HG03378 (cell line): ENCODE results near the gene TMEM203.

Experiments
- ATAC-seq: cut with Tn5 transposase; IDR thresholded peaks from one replicate; pipeline ENCODE4 v1.9.1; 2021; ENCODE audit warnings: mild to moderate bottlenecking, moderate library complexity; ENCODE audit not compliant: unreplicated experiment

The TMEM203 gene

GRCh38 chr9:137182836-137183235 lies 22.6 kb downstream of the TMEM203 start:
- no peak for ATAC-seq

- no peak for ATAC-seq
These were observed 23.8 kb downstream of the TMEM203 start for GRCh38 chr9:137181680-137182079.

- no peak for ATAC-seq
These were observed 25.0 kb downstream of the TMEM203 start for GRCh38 chr9:137180491-137180890.

- no peak for ATAC-seq
These were observed 25.7 kb downstream of the TMEM203 start for GRCh38 chr9:137179761-137180160.

GRCh38 chr9:137178939-137179630 lies 26.4 kb downstream of the TMEM203 start:
- no peak for ATAC-seq

- ATAC-seq: no peak
These were observed 27.1 kb downstream of the TMEM203 start for GRCh38 chr9:137178201-137178938.

- no peak for ATAC-seq
These were observed 28.9 kb downstream of the TMEM203 start for GRCh38 chr9:137176302-137177182.

GRCh38 chr9:137175345-137175961 lies 30.0 kb downstream of the TMEM203 start:
- ATAC-seq: no peak

GRCh38 chr9:137174722-137175293 lies 30.6 kb downstream of the TMEM203 start:
- no peak for ATAC-seq

- no peak for ATAC-seq
These were observed 31.4 kb downstream of the TMEM203 start for GRCh38 chr9:137173796-137174664.

- ATAC-seq: no peak
These were observed 32.3 kb downstream of the TMEM203 start for GRCh38 chr9:137172901-137173795.

GRCh38 chr9:137171149-137171900 lies 34.1 kb downstream of the TMEM203 start:
- no peak for ATAC-seq

GRCh38 chr9:137170486-137171148 lies 34.8 kb downstream of the TMEM203 start:
- ATAC-seq: no peak

GRCh38 chr9:137169896-137170358 lies 35.5 kb downstream of the TMEM203 start, which contains the start of gene LRRC26:
Gene LRRC26, minus strand, starts transcription at chr9:137170051. Its CDS starts 108 bp downstream, at chr9:137169943.
- no peak for ATAC-seq

- ATAC-seq: no peak
These were observed 36.3 kb downstream of the TMEM203 start for GRCh38 chr9:137168904-137169856.

- no peak for ATAC-seq
These were observed 36.9 kb downstream of the TMEM203 start for GRCh38 chr9:137168573-137168903.
